Uterus (tissue), 2 donors: ENCODE measurements around the gene SHISAL1.

Experiments used
- CTCF ChIP-seq, 4 experiments: fragments of 200-600 bp in 2 of 4; fragments of 450-650 bp in 2 of 4; sonication (generic) in 2 of 4; IDR thresholded peaks; one replicate each; pipeline ENCODE4 v1.5.1; 2016 to 2019; ENCODE audit warnings: antibody characterized with exemption in 4 of 4, mild to moderate bottlenecking in 2 of 4, moderate library complexity in 1 of 4
- POLR2A ChIP-seq, 2 donors: fragments of 450-650 bp; IDR thresholded peaks; one replicate each; pipeline ENCODE4 v1.6.1; 2016; ENCODE audit warnings: antibody characterized with exemption in 2 of 2, mild to moderate bottlenecking in 1 of 2, moderate library complexity in 1 of 2

GRCh38 chr22:44331881-44332714 lies 19.3 kb upstream of the SHISAL1 start:
- TF ChIP-seq CTCF (IDR thresholded peaks at IDR 0.05) (peak in 3 of 4 experiments; percentile 16 to 49 (median 29)), POLR2A (IDR thresholded peaks at IDR 0.05) (no peak)
